IMR-90 (cell line): ENCODE measurements around the gene SPHK2. TPM values are rescaled to one million over a fixed set of nuclear protein-coding genes. Genes with fewer than 3 reads are reported as not detected.

Experiments used
- ATAC-seq: fragments of 200-7000 bp; cut with Tn5 transposase; 2 replicates; pipeline ENCODE4 v1.9.1; 2020; ENCODE audit warnings: low read depth, mild to moderate bottlenecking, moderate library complexity
- BruUV-seq: library from RNA; stranded (reverse); fragments of 400-500 nt; replicated peaks from 2 replicates; lab custom pipeline; 2021; lab: Mats Ljungman, UMichigan
- CTCF ChIA-PET: fragments of 300-600 bp; formaldehyde crosslinking; extraction: SDS; loops from one replicate; lab custom pipeline; 2021; ENCODE audit warnings: antibody characterized with exemption; lab: Yijun Ruan, JAX
- POLR2A ChIA-PET: fragments of 300-600 bp; sonication (Branson Sonifier 250); formaldehyde crosslinking; loops from one replicate; lab custom pipeline; 2022; ENCODE audit warnings: antibody characterized with exemption; ENCODE audit not compliant: unreplicated experiment; lab: Charles Lee
- DNase-seq: peaks from one replicate; pipeline ENCODE4 v3.0.0; 2013
- H2AFZ ChIP-seq: replicated peaks from 2 replicates; pipeline ENCODE3; 2013; ENCODE audit warnings: low read length, mild to moderate bottlenecking; ENCODE audit not compliant: poor library complexity
- H2AK5ac ChIP-seq: 2 replicates; pipeline ENCODE4 v1.6.1; 2013; ENCODE audit warnings: low read depth, low read length, inconsistent platforms
- H2AK9ac ChIP-seq: replicated peaks from 2 replicates; pipeline ENCODE3; 2013; ENCODE audit warnings: mild to moderate bottlenecking, low read depth, low read length, moderate library complexity; ENCODE audit not compliant: poor library complexity
- H2BK120ac ChIP-seq: 2 replicates; pipeline ENCODE4 v1.6.1; 2013; ENCODE audit warnings: low read depth, low read length, inconsistent platforms
- H2BK15ac ChIP-seq: 3 replicates; pipeline ENCODE4 v1.6.1; 2013; ENCODE audit warnings: low read depth, low read length, inconsistent platforms
- H2BK20ac ChIP-seq: 2 replicates; pipeline ENCODE4 v1.6.1; 2013; ENCODE audit warnings: low read depth, mild to moderate bottlenecking, inconsistent platforms, low read length, moderate library complexity
- H2BK5ac ChIP-seq: 2 replicates; pipeline ENCODE4 v1.6.1; 2013; ENCODE audit warnings: mild to moderate bottlenecking, low read depth, low read length, inconsistent platforms; ENCODE audit not compliant: poor library complexity, severe bottlenecking
- H3K14ac ChIP-seq: replicated peaks from 2 replicates; pipeline ENCODE4 v1.6.1; 2013; ENCODE audit warnings: low read depth, low read length, inconsistent platforms
- H3K18ac ChIP-seq: 2 replicates; pipeline ENCODE4 v1.6.1; 2013; ENCODE audit warnings: low read depth, low read length, control low read depth
- H3K23ac ChIP-seq: 2 replicates; pipeline ENCODE4 v1.6.1; 2013; ENCODE audit warnings: low read depth, low read length, inconsistent platforms
- H3K27ac ChIP-seq: 2 replicates; pipeline ENCODE4 v1.5.1; 2013; ENCODE audit warnings: mild to moderate bottlenecking, control low read depth, low read length; ENCODE audit not compliant: insufficient read depth
- H3K27me3 ChIP-seq: 2 replicates; pipeline ENCODE4 v1.6.1; 2013; ENCODE audit warnings: low read length; ENCODE audit not compliant: control insufficient read depth, insufficient read depth
- H3K36me3 ChIP-seq: 2 replicates; pipeline ENCODE4 v1.6.1; 2013; ENCODE audit warnings: low read length, mixed read lengths; ENCODE audit not compliant: control insufficient read depth, insufficient read depth
- H3K4ac ChIP-seq: 2 replicates; pipeline ENCODE4 v1.6.1; 2013; ENCODE audit warnings: low read depth, low read length, inconsistent platforms
- H3K4me1 ChIP-seq: 2 replicates; pipeline ENCODE4 v1.6.1; 2013; ENCODE audit warnings: low read length, mixed read lengths; ENCODE audit not compliant: control insufficient read depth, insufficient read depth
- H3K4me2 ChIP-seq: 2 replicates; pipeline ENCODE4 v1.6.1; 2013; ENCODE audit warnings: low read depth, mild to moderate bottlenecking, control low read depth, low read length, moderate library complexity
- H3K4me3 ChIP-seq: 2 replicates; pipeline ENCODE4 v1.5.1; 2013; ENCODE audit warnings: low read depth, mild to moderate bottlenecking, control low read depth, low read length, moderate library complexity; ENCODE audit not compliant: insufficient read depth
- H3K56ac ChIP-seq: 2 replicates; pipeline ENCODE4 v1.6.1; 2013; ENCODE audit warnings: low read length, inconsistent platforms; ENCODE audit not compliant: insufficient read depth; ENCODE audit errors: extremely low read depth
- H3K79me1 ChIP-seq, 2 experiments: 2 replicates each; pipeline ENCODE4 v1.6.1; 2013; ENCODE audit warnings: low read length in 2 of 2, inconsistent platforms in 1 of 2, low read depth in 1 of 2
- H3K9ac ChIP-seq: 2 replicates; pipeline ENCODE4 v1.6.1; 2013; ENCODE audit warnings: low read depth, low read length, control low read depth
- H3K9me1 ChIP-seq: 2 replicates; pipeline ENCODE4 v1.6.1; 2013; ENCODE audit warnings: low read length, inconsistent platforms; ENCODE audit not compliant: insufficient read depth
- H3K9me3 ChIP-seq: 2 replicates; pipeline ENCODE4 v1.6.1; 2013; ENCODE audit warnings: low read length; ENCODE audit not compliant: control insufficient read depth, insufficient read depth
- H4K20me1 ChIP-seq: 2 replicates; pipeline ENCODE4 v1.6.1; 2013; ENCODE audit warnings: low read length, inconsistent platforms; ENCODE audit not compliant: insufficient read depth
- H4K5ac ChIP-seq: 2 replicates; pipeline ENCODE4 v1.6.1; 2013; ENCODE audit warnings: mild to moderate bottlenecking, low read depth, low read length, control low read depth
- H4K8ac ChIP-seq, 2 experiments: 2 replicates each; pipeline ENCODE4 v1.6.1; 2013; ENCODE audit warnings: low read depth in 2 of 2, low read length in 2 of 2, control low read depth in 1 of 2, inconsistent platforms in 1 of 2
- H4K91ac ChIP-seq: 2 replicates; pipeline ENCODE4 v1.6.1; 2013; ENCODE audit warnings: low read depth, low read length, inconsistent platforms; ENCODE audit not compliant: insufficient read depth
- BHLHE40 ChIP-seq: fragments of 150-350 bp; IDR thresholded peaks from 2 replicates; pipeline ENCODE4 v1.6.1; 2016; ENCODE audit warnings: mild to moderate bottlenecking, low read depth, low read length
- CEBPB ChIP-seq: IDR thresholded peaks from 2 replicates; pipeline ENCODE4 v1.6.1; 2012; ENCODE audit warnings: low read depth, low read length, improper control_type of control experiment
- CHD1 ChIP-seq: IDR thresholded peaks from 2 replicates; pipeline ENCODE4 v1.6.1; 2012; ENCODE audit warnings: low read depth, low read length, improper control_type of control experiment
- FOS ChIP-seq: fragments of 150-350 bp; IDR thresholded peaks from 2 replicates; pipeline ENCODE4 v1.6.1; 2016; ENCODE audit warnings: low read depth, low read length
- MAFK ChIP-seq: IDR thresholded peaks from 2 replicates; pipeline ENCODE4 v1.6.1; 2012; ENCODE audit warnings: low read depth, low read length, improper control_type of control experiment
- MAZ ChIP-seq: IDR thresholded peaks from 2 replicates; pipeline ENCODE4 v1.6.1; 2012; ENCODE audit warnings: low read depth, mild to moderate bottlenecking, low read length, improper control_type of control experiment, moderate library complexity, borderline replicate concordance
- MXI1 ChIP-seq: IDR thresholded peaks from 2 replicates; pipeline ENCODE4 v1.6.1; 2012; ENCODE audit warnings: low read depth, mild to moderate bottlenecking, low read length, moderate library complexity, borderline replicate concordance
- NFE2L2 ChIP-seq: fragments of 150-350 bp; IDR thresholded peaks from 2 replicates; pipeline ENCODE4 v1.6.1; 2016; ENCODE audit warnings: low read depth, mild to moderate bottlenecking, low read length
- POLR2A ChIP-seq: IDR thresholded peaks from 2 replicates; pipeline ENCODE4 v1.6.1; 2012; ENCODE audit warnings: mild to moderate bottlenecking, low read depth, low read length
- RAD21 ChIP-seq: IDR thresholded peaks from 2 replicates; pipeline ENCODE4 v1.6.1; 2012; ENCODE audit warnings: low read length, improper control_type of control experiment
- RCOR1 ChIP-seq: IDR thresholded peaks from 2 replicates; pipeline ENCODE4 v1.6.1; 2012; ENCODE audit warnings: mild to moderate bottlenecking, low read length, improper control_type of control experiment; ENCODE audit not compliant: insufficient replicate concordance
- RFX5 ChIP-seq: IDR thresholded peaks from 2 replicates; pipeline ENCODE4 v1.8.0; 2012; ENCODE audit warnings: low read depth, mild to moderate bottlenecking, low read length, moderate library complexity
- SMC3 ChIP-seq: fragments of 150-350 bp; IDR thresholded peaks from 2 replicates; pipeline ENCODE4 v1.6.1; 2016; ENCODE audit warnings: low read depth, mild to moderate bottlenecking, antibody characterized with exemption, low read length, moderate library complexity
- WGBS, 2 experiments: methylation state at CpG; one replicate each; pipeline versions ENCODE4 v1.1.5 to v1.1.7; 2013; ENCODE audit warnings: missing lambda C conversion rate in 2 of 2; ENCODE audit not compliant: insufficient read length in 1 of 2; ENCODE audit errors: extremely low coverage in 2 of 2; 5-methylcytosine and 5-hydroxymethylcytosine counted together
- dilution Hi-C: fragments of 300-500 bp; cut with HindIII; formaldehyde crosslinking; loops from one replicate; pipeline ENCODE4 v1.14.3; 2018; ENCODE audit warnings: low sequenced_read_pairs; ENCODE audit not compliant: unreplicated experiment
- in situ Hi-C: fragments of 300-500 bp; cut with MboI; formaldehyde crosslinking; loops from 3 replicates; pipeline ENCODE4 v1.14.3; 2019; ENCODE audit warnings: low sequenced_read_pairs, inconsistent platforms, mixed read lengths
- intact Hi-C: fragments of 100-400 bp; cut with micrococcal nuclease; formaldehyde crosslinking; loops from 2 replicates; pipeline ENCODE4 v1.10.0; 2022
- polyA plus RNA-seq, 3 experiments: library from polyadenylated mRNA; depleted of rRNA; stranded (reverse); fragments of >200 nt; gene quantifications; 2 replicates each; pipeline ENCODE4 v1.2.3, GENCODE V29; 2012; ENCODE audit warnings: low replicate concordance in 1 of 3
- total RNA-seq: library from RNA; depleted of rRNA; stranded (reverse); fragments of >200 nt; gene quantifications from 2 replicates; pipeline ENCODE4 v1.2.3, GENCODE V29; 2012
- TF ChIP-seq, protein P1 (sequence below): fragments of 150-350 bp; IDR thresholded peaks from 2 replicates; pipeline ENCODE4 v1.6.1; 2017; ENCODE audit warnings: mild to moderate bottlenecking, antibody characterized with exemption, low read length, low read depth
- TF ChIP-seq, protein P2 (sequence below): conservative IDR thresholded peaks from 2 replicates; pipeline ENCODE4 v1.5.1; 2012; ENCODE audit warnings: mild to moderate bottlenecking, low read depth, low read length, improper control_type of control experiment

Gene SPHK2
- total and polyA plus RNA-seq, 2 of the 4 experiments (the other 2 are of a cell fraction): 1.6 to 9.9 TPM

DNA sequence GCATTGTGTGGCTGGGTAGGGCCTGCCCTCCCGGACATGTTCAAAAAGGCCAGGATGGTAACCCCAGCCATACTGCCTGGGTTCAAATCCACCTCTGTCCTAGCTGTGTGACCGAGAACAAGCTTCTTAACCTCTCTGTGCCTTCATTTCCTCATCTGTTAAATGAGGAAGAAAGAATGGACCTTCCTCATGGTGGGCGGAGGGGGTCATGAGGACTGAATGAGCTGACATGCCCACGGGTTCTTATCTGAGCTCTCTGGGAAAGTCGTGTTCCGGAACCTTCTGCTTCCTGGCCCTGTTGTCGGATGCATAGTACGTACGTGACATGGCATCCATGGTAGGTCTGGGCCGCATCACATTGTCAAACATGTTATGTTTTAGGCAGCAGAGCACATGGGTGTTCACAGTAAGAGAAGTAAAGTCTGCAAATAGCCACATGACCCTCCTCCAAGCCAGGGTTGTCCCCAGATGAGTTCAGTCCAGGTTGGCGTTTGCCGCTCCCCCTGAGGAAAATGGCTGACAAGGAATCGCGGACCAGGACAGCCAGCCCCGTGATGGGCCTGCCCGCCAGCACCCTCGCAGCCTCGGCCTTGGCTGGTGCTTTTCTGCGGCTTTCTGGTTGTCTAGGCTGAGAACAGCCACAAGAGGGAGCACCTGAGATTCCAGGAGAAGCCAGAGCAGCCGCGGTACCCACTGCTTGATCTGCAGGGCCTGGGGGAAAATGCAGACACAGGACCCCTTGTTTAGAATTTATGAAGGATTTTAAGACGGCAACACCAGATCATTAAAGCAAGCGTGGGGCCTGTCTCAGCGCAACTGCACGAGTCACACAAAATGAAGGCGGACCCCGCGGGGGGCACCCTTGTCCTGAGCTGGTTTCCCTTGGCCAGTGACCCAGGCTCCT lies 55.9 kb downstream of the SPHK2 start:
- ATAC-seq: peak; percentile 99
- Histone ChIP-seq H2BK120ac (peak overlapping the region; percentile 31), H2AFZ (peak overlapping the region; percentile 87), H3K4me3 (no peak overlapping the region), H3K56ac (no peak overlapping the region), H3K4me2 (no peak overlapping the region), H3K27me3 (peaks cover 9% of the 10 kb centered on the region; the same call in 1 of the 2 replicates), H3K9me3 (no peaks in the 10 kb centered on the region), H3K14ac (no peak overlapping the region), H3K4me1 (no peaks in the 10 kb centered on the region), H2BK5ac (no peak overlapping the region), H4K8ac (peak overlapping the region; percentile 43 to 81), H3K9me1 (no peaks in the 10 kb centered on the region), H2AK5ac (peak overlapping the region; percentile 69; the same call in 1 of the 2 replicates), H4K5ac (peak overlapping the region; percentile 24; the same call in 1 of the 2 replicates), H3K27ac (no peak overlapping the region), H2BK15ac (no peak overlapping the region; the same call in 2 of the 3 replicates), H3K36me3 (no peaks in the 10 kb centered on the region), H3K18ac (no peak overlapping the region; the same call in 1 of the 2 replicates), H4K91ac (no peak overlapping the region; the same call in 1 of the 2 replicates), H4K20me1 (no peaks in the 10 kb centered on the region), H3K79me1 (no peaks in the 10 kb centered on the region), H2AK9ac (peak overlapping the region; percentile 66), H3K4ac (peak overlapping the region; percentile 46; the same call in 1 of the 2 replicates), H3K9ac (no peak overlapping the region), H3K23ac (peak overlapping the region; percentile 51; the same call in 1 of the 2 replicates), H2BK20ac (peak overlapping the region; percentile 50; the same call in 1 of the 2 replicates)
- in situ Hi-C loops (no loop called here), dilution Hi-C loops (no loop called here), intact Hi-C loops (loop anchor here (2.0 to 5.0 kb wide), 2 partner anchors 40 to 107 kb away; no protein-coding TSS in a partner anchor)
- DNase-seq: peak; percentile 72
- CTCF ChIA-PET: interaction anchor here (0.8 kb wide), 1 partner anchor 41 kb away, joined by 3 read pairs; no protein-coding TSS in a partner anchor
- no TSS peak for BruUV-seq
- WGBS, 2 experiments: 22% methylated on average over 16 of the region's 28 CpGs; no CpG with 5 or more reads in 1 of the 2 experiments
- POLR2A ChIA-PET: no interaction called here
- TF ChIP-seq NFE2L2 (no peak), RAD21 (peak; percentile 76), RFX5 (no peak), CHD1 (no peak), MXI1 (no peak), BHLHE40 (peak; percentile 8; the same call in 1 of the 2 replicates), FOS (no peak), RCOR1 (peak; percentile 24), POLR2A (no peak), CEBPB (no peak), MAZ (no peak), MAFK (no peak), SMC3 (peak; percentile 81)
- TF ChIP-seq, protein P1, sequence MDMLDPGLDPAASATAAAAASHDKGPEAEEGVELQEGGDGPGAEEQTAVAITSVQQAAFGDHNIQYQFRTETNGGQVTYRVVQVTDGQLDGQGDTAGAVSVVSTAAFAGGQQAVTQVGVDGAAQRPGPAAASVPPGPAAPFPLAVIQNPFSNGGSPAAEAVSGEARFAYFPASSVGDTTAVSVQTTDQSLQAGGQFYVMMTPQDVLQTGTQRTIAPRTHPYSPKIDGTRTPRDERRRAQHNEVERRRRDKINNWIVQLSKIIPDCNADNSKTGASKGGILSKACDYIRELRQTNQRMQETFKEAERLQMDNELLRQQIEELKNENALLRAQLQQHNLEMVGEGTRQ: no peak
- TF ChIP-seq, protein P2, sequence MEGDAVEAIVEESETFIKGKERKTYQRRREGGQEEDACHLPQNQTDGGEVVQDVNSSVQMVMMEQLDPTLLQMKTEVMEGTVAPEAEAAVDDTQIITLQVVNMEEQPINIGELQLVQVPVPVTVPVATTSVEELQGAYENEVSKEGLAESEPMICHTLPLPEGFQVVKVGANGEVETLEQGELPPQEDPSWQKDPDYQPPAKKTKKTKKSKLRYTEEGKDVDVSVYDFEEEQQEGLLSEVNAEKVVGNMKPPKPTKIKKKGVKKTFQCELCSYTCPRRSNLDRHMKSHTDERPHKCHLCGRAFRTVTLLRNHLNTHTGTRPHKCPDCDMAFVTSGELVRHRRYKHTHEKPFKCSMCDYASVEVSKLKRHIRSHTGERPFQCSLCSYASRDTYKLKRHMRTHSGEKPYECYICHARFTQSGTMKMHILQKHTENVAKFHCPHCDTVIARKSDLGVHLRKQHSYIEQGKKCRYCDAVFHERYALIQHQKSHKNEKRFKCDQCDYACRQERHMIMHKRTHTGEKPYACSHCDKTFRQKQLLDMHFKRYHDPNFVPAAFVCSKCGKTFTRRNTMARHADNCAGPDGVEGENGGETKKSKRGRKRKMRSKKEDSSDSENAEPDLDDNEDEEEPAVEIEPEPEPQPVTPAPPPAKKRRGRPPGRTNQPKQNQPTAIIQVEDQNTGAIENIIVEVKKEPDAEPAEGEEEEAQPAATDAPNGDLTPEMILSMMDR: peak; percentile 83
